ENCODE results near the gene KPNA4.

DNA sequence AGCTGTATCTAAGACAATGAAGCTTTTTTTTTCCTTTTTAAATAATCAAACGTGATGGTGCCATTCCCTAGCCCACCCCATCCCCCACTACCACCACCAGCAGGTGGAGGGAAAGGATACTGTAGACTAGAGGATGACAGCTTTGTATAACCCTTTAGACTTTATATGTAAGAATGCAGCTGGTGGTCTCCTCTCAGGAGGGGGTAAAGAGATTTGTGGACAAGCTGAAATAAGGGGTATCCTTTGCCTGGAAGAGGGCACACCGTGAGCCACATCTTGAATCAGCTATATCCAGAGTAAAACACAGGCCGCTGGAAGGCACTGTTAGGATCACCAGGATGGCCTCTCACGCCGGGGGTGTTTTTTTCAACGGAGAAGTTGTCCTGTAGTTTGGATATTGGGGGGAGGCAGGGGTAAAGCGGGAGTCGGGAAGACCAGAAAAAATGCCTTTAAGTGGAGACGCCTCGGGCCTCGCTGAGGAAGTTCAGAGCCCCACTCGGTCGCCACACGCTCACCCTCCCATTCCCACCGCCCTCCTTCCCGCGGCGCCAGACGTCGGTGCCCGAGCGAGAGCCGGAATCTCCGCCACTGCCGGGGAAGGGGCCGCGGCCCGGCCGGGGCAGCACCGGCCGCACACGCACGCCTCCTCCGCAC is 986 bp downstream of the KPNA4 start:
- no peak for TF ChIP-seq SUZ12 (IDR thresholded peaks at IDR 0.05)
- TF ChIP-seq ARNT (IDR thresholded peaks at IDR 0.05): no peak
- no peak for TF ChIP-seq FOXM1 (IDR thresholded peaks at IDR 0.05; ENCODE audit: borderline replicate concordance)
- TF ChIP-seq NFRKB (IDR thresholded peaks at IDR 0.05): no peak
- TF ChIP-seq SP1 (IDR thresholded peaks at IDR 0.05): no peak
- TF ChIP-seq L3MBTL2 (conservative IDR thresholded peaks at IDR 0.05): no peak
- TF ChIP-seq FOXA1 (IDR thresholded peaks at IDR 0.05): no peak
